Fibroblast of villous mesenchyme (primary cell): ENCODE data around the gene C2orf68. TPM values are rescaled to one million over a fixed set of nuclear protein-coding genes. Genes with fewer than 3 reads are reported as not detected.
A peak's percentile ranks its signal among the peaks of the same experiment; 100 is the strongest.
"Not testable (repeated sequence)": the region's sequence is repeated elsewhere in the genome, so short reads cannot be mapped to it uniquely, and the experiment has no call there.

ENCODE experiments used
- DNase-seq: peaks from one replicate; pipeline ENCODE4 v3.0.0-alpha.2; 2010; ENCODE audit warnings: low read depth
- H3K4me3 ChIP-seq: 2 replicates; pipeline ENCODE4 v1.5.1; 2011; ENCODE audit warnings: low read depth, mild to moderate bottlenecking, low read length
- CTCF ChIP-seq: IDR thresholded peaks from 2 replicates; pipeline ENCODE4 v1.5.1; 2012; ENCODE audit warnings: low read depth, mild to moderate bottlenecking, low read length; ENCODE audit not compliant: insufficient read depth
- total RNA-seq: library from RNA; depleted of rRNA; stranded (reverse); fragments of >200 nt; gene quantifications from 2 replicates; pipeline ENCODE4 v1.2.3, GENCODE V29; 2012

The C2orf68 gene
- total RNA-seq, 1 donor: 26.8 TPM

- TF ChIP-seq CTCF: no peak
- DNase-seq: no peak
- H3K4me3 ChIP-seq: no peak overlapping the region
Observed at GRCh38 chr2:85566265-85566664, 45.6 kb downstream of the C2orf68 start.

DNA sequence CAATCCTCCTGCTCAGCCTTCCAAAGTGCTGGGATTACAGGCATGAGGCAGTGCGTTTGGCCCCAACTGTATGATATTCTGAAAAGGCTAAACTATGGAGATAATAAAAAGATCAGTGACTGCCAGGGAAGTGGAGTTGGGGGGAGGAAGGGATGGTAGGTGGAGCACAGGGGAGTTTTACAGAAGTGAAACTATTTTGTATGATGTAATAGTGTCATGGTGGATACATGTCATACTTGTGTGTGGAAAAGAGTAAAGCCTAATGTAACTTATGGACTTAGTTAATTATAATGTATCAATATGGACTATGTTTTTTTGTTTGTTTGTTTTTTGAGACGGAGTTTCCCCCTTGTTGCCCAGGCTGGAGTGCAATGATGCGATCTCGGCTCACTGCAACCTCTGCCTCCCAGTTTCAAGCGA is 47.7 kb downstream of the C2orf68 start:
- TF ChIP-seq CTCF: no peak
- DNase-seq: peak; percentile 18

DNA sequence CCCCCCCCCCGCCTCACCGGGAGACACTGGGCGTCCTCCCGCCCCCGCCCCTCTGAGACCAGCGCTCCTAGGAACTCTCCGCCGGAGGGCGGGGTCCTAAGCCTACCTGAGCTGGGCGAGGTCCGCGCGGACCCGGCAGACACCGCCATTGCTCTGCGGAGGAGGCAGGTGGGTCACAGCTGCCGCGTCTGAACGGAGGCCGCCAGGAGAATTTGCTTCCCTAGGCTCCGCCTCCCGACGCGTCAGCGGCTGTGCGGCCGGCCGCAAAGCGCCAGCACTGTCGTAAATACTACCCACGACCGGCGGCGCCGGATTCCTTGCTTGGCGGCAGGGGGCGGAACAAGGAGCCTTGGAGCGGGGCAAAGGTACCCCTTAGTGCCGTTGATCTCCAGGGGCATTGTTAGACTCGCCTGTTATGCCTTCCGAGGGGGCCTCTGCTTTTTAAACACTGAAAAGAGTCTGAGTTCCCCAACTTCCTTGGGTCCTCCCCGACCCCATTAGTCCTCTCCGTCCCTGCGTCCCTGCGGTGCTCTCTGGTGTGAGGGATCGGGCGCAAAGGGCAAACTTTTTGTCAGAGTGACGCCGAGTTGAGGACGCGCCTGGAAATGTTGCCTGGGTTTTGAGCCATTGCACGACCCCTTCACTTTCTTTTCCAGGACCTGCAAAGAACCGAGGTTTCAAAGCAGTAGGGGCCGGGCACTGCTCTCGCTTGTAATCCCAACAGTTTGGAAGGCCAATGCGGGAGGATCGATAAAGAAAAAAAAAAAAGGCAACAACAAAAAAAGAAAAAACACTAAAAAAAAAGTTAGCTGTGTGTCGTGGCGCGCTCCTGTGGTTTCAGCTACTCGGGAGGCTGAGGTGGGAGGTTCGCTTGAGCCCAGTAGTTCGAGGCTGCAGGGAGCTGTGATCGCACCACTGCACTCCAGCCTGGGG is 50.3 kb downstream of the C2orf68 start, which contains the start of gene GGCX:
Gene GGCX (minus strand): TSS at position 214 of the 933 bp plus-strand sequence. CDS start 65 bp downstream, at position 149.
- peak within 1 kb of the TSS; percentile 72 for H3K4me3 ChIP-seq
- peak; percentile 30 for TF ChIP-seq CTCF
- DNase-seq: peak; percentile 96

More for the DNA sequence above, 47.7 kb downstream of the C2orf68 start:
- H3K4me3 ChIP-seq: no peak overlapping the region

DNA sequence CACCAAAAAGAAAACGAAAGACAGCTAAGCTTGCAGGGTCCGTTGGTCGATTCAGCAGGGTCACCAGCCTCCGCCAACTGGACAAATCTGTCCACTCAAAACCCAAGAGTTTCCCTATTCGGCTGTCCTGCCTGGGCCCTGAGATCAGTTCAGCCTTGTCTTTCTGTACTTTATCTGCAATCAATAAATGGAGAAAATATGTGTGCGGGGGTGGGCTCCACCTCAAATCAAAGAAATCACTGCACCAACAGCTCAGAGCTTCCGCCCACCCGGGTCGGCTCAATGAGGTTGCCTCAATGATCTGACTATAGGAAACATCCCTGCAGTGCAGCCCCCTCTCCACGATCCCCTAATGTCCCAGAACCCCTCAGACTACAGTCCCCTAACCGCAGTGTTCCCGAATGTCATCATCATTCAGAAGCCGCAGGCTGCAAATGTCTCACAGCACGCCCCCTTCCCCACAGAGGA is 51.0 kb downstream of the C2orf68 start:
- TF ChIP-seq CTCF: no peak
- DNase-seq: peak; percentile 24
- H3K4me3 ChIP-seq: peak overlapping the region; percentile 72

GRCh38 chr2:85560403-85560726 is 51.5 kb downstream of the C2orf68 start:
- peak overlapping the region; percentile 72 for H3K4me3 ChIP-seq
- DNase-seq: not testable (repeated sequence)

- no peak for TF ChIP-seq CTCF
- no peak for DNase-seq
- H3K4me3 ChIP-seq: no peak overlapping the region
Observed at GRCh38 chr2:85558160-85558559, 53.7 kb downstream of the C2orf68 start.

- no peak for TF ChIP-seq CTCF
- DNase-seq: no peak
- no peak overlapping the region for H3K4me3 ChIP-seq
Observed at GRCh38 chr2:85557130-85557529, 54.7 kb downstream of the C2orf68 start.
